GM12801 (cell line): ENCODE results near the gene CTNS.

Experiments used
- CTCF ChIP-seq: IDR thresholded peaks from one replicate; pipeline ENCODE4 v1.5.1; 2011; ENCODE audit warnings: control low read depth; ENCODE audit not compliant: insufficient read length; ENCODE audit errors: extremely low read depth

CTNS gene

GRCh38 chr17:3681565-3681964, 45.0 kb downstream of the CTNS start:
- no peak for TF ChIP-seq CTCF

- TF ChIP-seq CTCF, result no peak
Measured at GRCh38 chr17:3682033-3682432, 45.5 kb downstream of the CTNS start.

GRCh38 chr17:3683054-3683511, 46.5 kb downstream of the CTNS start:
- TF ChIP-seq CTCF, result peak; percentile 89

- no peak for TF ChIP-seq CTCF
Measured at GRCh38 chr17:3685174-3685573, 48.6 kb downstream of the CTNS start.

GRCh38 chr17:3688027-3688553, 51.5 kb downstream of the CTNS start:
- no peak for TF ChIP-seq CTCF

GRCh38 chr17:3688852-3689261, 52.3 kb downstream of the CTNS start:
- no peak for TF ChIP-seq CTCF

- TF ChIP-seq CTCF, result no peak
Measured at GRCh38 chr17:3689262-3690093, 52.9 kb downstream of the CTNS start.
